GM18867 (cell line): ENCODE measurements around the gene GREB1L.
"Not testable (repeated sequence)": the region's sequence is repeated elsewhere in the genome, so short reads cannot be mapped to it uniquely, and the experiment has no call there.

Experiments used
- ATAC-seq: cut with Tn5 transposase; IDR thresholded peaks from one replicate; pipeline ENCODE4 v1.9.1; 2021; ENCODE audit warnings: mild to moderate bottlenecking, moderate library complexity; ENCODE audit not compliant: unreplicated experiment

The GREB1L gene

DNA sequence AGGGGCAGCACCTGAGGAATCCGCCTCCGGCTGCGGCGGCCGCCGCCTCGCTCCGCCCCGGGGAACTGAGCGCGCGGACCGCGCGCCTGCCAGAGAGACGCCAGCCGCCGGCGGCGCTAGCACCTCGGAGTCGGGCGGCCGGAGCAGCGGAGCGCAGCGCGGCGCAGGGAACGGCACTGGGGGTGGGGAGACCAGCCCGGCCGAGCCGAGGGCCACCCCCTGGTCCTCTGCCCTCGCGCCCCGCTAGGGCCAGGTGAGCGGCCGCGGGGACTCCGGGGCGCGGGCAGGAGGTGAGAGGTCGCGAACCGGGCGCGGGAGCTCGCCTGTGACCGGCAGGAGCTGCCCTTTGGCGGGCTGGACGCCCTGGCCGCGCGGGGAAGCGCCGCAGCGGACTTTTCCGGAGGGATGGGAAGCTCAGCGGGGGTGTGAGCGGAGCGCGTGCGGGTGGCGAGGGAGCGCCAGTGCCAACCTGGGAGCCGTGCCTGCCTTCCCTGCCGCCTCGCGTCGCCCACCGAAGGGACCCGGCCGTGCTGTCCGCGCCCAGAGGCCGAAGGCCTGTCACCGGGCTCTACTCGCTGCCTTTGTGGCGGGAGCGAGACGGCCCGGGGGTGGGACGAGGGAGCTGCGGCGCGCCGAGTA lies at the start of gene GREB1L:
Gene GREB1L, plus strand, starts transcription at position 92 of the 639 bp plus-strand sequence. CDS start 141,287 bp downstream, outside the sequence.
- no peak for ATAC-seq

DNA sequence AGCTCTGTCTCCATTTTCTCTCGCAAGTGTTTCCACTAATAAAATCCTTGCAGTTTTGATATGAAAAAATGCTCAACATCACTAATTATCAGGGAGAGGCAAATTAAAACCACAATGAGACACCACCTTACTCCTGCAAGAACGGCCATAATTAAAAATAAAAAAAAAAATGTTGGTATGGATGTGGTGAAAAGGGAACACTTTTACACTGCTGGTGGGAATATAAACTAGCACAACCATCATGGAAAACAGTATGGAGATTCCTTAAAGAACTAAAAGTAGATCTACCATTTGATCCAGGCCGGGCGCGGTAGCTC lies 49.8 kb upstream of the GREB1L start:
- no peak for ATAC-seq

DNA sequence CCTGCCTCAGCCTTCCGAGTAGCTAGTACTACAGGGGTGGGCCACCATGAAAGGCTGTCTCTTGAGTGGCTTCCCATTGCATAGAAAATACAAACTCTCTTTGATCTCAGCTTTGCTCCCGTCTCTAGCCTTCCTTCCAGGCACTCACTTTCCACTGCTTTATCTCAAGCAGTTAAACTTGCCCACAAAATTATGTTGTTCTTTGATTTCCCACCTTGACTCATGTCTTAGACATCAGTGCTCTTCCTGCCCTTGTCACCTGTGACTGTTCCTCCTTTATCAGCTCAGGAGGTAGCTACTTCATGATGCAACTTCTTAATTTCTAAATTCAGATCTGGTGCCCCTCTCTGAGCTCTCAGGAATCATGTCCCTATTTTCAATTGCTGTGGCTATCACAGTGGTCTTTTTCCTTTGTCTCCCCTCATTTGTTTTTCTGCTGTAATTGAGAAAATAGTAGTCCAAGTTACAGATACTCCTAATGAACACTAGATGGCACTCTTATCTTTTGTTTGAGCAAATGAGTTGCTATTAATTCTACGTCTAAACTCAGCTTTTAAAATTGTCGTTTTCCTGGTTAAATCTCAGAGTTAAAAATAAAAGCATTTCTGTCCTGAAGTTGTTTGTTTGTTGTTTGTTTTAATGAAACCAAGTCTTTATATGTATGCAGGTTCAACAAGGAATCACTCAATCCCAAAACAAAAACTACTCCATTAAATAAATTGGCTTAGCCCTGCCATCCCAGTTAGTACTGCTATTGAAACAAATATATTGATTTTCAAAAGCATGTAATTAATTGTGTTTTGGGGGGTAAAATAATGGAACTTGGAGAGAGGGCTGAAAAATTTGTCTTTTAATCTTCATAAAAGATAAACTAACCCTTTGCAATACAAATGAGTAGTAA lies 46.9 kb upstream of the GREB1L start:
- peak; percentile 58 for ATAC-seq

GRCh38 chr18:21196426-21196825 lies 45.6 kb upstream of the GREB1L start:
- no peak for ATAC-seq

DNA sequence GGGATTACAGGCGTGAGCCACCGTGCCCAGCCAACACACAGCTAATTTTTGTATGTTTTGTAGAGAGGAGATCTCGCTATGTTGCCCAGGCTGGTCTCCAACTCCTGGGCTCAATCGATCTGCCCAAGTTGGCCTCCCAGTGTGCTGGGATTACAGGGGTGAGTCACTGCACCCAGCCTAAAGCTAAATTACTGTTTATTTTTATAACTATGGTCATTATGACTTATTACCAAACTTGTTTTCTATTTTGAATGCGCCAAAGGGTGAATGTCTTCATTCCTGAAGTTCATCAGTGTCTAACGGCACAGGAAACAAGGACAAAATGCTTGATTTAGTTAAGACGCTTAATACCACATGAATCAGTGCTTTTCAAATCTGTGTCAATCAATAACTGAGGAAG lies 38.9 kb upstream of the GREB1L start:
- ATAC-seq, result no peak

DNA sequence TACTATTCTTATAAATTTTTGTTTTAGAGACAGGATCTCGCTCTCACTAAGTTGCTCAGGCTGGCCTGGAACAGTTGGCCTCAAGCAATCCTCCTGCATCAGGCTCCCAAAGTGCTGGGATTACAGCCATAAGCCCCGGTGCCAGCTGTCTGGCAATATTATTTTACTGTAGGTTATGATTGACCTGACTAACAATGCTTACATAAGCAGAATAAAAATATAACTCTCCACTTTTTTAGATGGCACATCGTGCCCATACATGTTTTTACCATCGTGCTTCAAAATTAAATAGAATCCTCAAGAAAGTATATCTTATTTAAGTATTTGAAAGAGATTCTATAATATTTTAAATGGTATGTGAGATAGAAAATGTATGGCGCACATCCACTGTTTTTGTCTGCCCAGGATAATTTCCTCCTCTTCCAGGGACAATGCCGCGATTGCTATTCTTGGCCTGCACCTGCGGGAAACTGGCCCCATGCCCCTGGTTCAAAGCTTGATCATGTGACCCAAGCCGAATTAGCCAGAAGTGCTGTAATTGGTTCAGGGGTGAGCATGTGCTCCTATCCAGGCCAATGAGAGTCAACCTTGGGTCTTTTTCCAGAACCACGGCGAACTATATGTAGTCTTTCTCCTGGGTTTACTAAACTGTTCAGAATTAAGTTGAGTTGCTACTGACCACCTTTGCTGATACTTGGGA lies 38.3 kb upstream of the GREB1L start:
- no peak for ATAC-seq

GRCh38 chr18:21205695-21206094 lies 36.3 kb upstream of the GREB1L start:
- no peak for ATAC-seq

GRCh38 chr18:21210278-21210677 lies 31.8 kb upstream of the GREB1L start:
- ATAC-seq, result no peak

DNA sequence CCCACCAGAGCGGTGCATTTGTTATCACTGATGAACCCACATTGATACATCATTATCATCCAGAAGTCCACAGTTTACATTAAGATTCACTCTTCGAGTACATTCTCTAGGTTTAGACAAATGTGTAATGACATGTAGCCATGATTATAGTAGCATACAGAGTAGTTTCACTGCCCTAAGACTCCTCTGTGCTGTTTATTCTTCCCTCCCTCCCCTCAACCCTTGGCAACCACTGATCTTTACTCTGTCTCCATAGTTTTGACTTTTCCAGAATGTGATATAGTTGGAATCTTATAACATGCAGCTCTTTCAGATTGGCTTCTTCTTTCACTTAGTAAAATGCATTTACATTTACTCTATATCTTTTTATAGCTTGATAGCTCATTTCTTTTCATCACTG lies 31.2 kb upstream of the GREB1L start:
- ATAC-seq, result no peak

- not testable (repeated sequence) for ATAC-seq
Observed at GRCh38 chr18:21214409-21214808, 27.6 kb upstream of the GREB1L start.

GRCh38 chr18:21215490-21215889 lies 26.5 kb upstream of the GREB1L start:
- no peak for ATAC-seq

- ATAC-seq, result no peak
Observed at GRCh38 chr18:21218862-21219261, 23.2 kb upstream of the GREB1L start.

DNA sequence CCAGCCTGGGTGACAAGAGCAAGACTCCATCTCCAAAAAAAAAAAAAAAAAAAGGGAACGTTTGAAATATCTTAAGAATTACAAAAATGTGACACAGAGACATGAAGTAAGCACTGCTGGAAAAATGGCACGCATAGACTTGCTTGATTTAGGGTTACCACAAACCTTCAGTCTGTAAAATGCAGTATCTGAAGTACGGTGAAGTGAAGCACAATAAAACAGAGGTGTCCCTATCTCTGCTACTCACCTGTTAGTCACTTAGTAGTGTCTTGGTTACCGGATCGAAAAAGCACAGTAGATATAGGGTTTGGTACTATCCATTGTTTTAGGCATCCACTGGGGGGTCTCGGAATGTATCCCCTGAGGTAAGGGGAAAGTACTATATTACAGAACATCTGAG lies 11.6 kb upstream of the GREB1L start:
- ATAC-seq, result no peak

DNA sequence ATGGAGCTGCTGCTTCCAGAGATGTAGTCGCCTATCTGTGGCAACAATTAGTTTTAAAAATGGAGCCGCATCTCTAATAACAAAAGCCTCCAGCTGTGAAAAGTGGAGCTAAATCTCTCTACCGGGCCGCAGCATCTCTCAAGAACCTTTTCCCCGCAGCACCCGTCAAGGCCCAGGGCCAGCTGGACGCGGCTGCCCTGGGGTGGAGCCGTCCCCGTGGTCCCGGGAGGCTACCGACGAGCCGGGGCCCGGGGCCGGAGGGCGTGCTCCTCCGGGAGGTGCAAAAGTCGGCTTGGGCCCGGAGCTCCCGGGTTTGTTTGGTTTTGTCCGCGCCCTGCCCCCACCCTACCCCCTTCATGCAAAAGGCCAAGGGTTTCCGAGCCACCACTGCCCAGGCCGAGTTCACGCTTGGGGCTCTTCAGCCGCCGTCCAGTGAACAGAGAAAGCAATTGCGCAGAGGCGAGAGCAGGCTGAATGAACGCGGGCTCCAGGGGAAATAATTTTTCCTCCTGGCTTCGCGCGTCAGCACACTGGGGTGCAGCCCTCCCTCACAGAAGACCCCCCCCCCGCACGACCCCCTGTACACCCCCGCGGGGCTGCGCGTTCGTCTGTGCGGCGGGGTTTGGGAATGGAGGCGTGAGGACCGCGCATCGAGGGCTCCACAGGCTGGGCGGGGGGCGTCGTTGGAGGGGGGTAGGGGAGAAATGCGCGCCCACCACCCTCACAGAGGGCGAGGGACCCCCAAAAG lies 557 bp upstream of the GREB1L start:
- ATAC-seq, result no peak

DNA sequence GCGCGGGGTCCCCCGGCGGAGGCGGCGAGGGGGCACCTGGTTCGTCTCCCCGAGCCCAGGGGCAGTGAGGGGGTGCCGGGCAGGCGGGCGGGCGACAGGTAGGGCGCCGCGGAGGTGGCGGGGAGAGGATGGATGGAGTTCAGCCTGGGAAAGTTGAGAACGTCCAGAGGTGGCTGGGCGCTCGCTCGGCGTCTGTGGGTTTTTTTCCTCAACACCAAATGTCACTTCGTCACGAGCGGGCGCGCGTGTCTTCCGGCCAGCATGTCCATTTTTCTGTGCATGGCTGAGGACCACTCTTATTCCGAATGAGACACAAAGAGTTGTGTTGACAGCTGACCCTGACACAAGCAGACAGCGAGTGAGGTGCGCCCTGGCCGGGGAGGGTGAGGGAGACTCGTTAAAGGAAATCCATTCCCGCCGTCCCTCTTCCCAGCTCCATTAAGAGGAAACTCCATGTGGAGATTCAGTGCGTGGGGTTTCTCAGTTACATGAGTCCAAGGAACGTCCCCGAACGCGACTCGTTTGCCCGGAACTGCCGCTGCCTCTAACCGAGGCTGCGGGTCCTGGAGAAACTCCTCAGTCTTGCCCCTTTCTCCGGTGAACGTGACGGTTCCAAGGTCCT lies 859 bp downstream of the GREB1L start:
- no peak for ATAC-seq

GRCh38 chr18:21254576-21254975 lies 12.5 kb downstream of the GREB1L start:
- ATAC-seq, result no peak

- no peak for ATAC-seq
Observed at GRCh38 chr18:21255211-21255610, 13.2 kb downstream of the GREB1L start.

DNA sequence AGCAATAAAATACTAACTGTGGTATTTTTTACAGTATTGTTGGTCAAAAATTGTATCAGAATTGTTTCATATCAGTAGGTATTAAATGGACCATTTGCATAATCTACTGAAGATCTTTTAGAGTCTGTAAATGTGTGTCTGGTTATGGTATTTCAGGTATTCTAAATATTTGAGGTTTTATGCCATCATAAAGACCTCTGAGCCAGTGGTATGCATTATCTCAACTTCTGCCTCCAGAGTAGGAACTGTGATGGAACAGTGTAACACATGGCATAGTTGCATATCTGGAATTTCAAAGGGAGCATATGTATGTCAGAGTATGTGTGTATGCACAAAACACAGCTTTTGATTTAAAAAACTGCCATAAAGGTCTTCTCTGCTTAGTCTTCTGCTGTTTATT lies 15.4 kb downstream of the GREB1L start:
- no peak for ATAC-seq

DNA sequence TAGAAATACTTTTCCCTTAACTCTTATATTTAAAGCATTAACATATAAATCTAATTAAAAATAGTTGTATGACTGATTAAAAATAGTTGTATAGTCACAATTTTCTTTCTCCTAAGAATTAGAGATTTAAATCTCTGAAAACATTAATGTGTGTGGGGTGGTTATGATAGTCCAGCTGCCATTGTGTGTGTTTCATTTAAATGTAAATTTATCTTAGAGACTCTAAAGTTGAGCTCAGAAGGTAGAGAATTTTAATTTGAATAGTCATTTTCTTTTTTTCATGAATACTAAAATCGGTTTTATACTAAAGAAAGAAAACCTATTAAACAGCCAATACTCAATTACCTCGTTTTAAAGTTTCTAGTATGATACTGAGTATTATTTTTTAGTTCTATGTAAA lies 18.6 kb downstream of the GREB1L start:
- ATAC-seq, result no peak

DNA sequence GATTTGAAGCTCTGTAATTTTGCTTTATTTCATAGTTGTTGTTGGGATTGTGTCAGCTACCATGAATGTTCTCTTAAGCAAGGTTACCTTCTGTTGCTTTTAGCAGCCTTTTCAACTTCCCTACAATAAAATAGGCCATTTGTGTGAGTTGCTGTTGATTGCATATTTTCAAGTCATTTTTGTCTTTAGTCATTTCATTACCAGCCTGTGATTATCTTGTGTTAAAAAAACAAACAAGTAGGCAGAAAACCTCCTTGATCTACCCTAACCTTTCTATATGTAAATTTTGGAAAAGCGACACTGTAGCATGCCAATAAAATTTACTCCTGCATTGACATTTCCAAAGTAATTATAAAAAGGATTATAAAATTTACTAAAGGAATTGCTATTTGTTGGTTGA lies 19.3 kb downstream of the GREB1L start:
- no peak for ATAC-seq

DNA sequence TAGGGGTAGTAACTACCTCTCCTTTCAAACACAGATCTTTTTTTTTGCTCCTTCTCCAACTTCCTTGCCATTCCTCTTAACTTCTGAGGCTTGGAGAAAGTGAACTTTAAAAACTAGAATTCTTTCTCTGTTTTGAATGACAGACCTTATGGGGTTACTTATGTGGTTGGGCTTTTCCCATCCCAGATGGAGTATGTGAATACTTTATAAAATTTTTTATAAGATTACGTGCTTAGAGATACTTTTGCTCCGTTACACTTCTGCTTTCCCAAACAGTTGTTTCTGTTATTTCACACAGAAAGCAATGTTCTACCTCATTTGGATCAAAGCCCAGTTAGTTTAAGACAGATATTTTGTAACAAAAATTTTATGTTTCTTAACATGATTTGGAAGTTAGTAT lies 20.2 kb downstream of the GREB1L start:
- no peak for ATAC-seq
